Lower leg skin (tissue), 3 donors: ENCODE measurements around the gene CLECL1.

Source experiments
- CTCF ChIP-seq, 3 donors: fragments of 450-650 bp; IDR thresholded peaks; one replicate each; pipeline ENCODE4 v1.5.1; 2016; ENCODE audit warnings: antibody characterized with exemption in 3 of 3, mild to moderate bottlenecking in 3 of 3, moderate library complexity in 2 of 3
- POLR2A ChIP-seq, 2 donors: fragments of 450-650 bp; IDR thresholded peaks; one replicate each; pipeline ENCODE4 v1.6.1; 2016 to 2017; ENCODE audit warnings: antibody characterized with exemption in 2 of 2, mild to moderate bottlenecking in 1 of 2, moderate library complexity in 1 of 2

- TF ChIP-seq CTCF (IDR thresholded peaks at IDR 0.05) = no peak
- TF ChIP-seq POLR2A (IDR thresholded peaks at IDR 0.05) = no peak
Measured at GRCh38 chr12:9736936-9737705, 4.2 kb upstream of the CLECL1 start.
